HUES64 (cell line): Measurements from ENCODE around the gene IRF2.

ENCODE experiments used
- H3K27ac ChIP-seq: 2 replicates; pipeline ENCODE4 v1.7.0; 2013; ENCODE audit warnings: low read depth, low read length, inconsistent platforms
- H3K27me3 ChIP-seq: 2 replicates; pipeline ENCODE4 v1.6.1; 2013; ENCODE audit warnings: mild to moderate bottlenecking, low read length; ENCODE audit not compliant: insufficient read depth
- H3K36me3 ChIP-seq: 2 replicates; pipeline ENCODE4 v1.6.1; 2013; ENCODE audit warnings: mild to moderate bottlenecking, low read length; ENCODE audit not compliant: insufficient read depth
- H3K4me1 ChIP-seq: 2 replicates; pipeline ENCODE4 v1.6.1; 2013; ENCODE audit warnings: mild to moderate bottlenecking, low read length, moderate library complexity; ENCODE audit not compliant: insufficient read depth
- H3K4me3 ChIP-seq: 2 replicates; pipeline ENCODE4 v1.5.1; 2013; ENCODE audit warnings: mild to moderate bottlenecking, low read length, moderate library complexity
- H3K9ac ChIP-seq: 2 replicates; pipeline ENCODE4 v1.6.1; 2013; ENCODE audit warnings: mild to moderate bottlenecking, low read depth, low read length
- H3K9me3 ChIP-seq: 2 replicates; pipeline ENCODE4 v1.6.1; 2013; ENCODE audit warnings: low read depth, low read length; ENCODE audit not compliant: insufficient read depth
- WGBS: fragments of 150-250, 120-280 bp; methylation state at CpG from one replicate; pipeline ENCODE4 v1.1.7; 2013; ENCODE audit warnings: missing lambda C conversion rate; 5-methylcytosine and 5-hydroxymethylcytosine counted together

Gene IRF2

DNA sequence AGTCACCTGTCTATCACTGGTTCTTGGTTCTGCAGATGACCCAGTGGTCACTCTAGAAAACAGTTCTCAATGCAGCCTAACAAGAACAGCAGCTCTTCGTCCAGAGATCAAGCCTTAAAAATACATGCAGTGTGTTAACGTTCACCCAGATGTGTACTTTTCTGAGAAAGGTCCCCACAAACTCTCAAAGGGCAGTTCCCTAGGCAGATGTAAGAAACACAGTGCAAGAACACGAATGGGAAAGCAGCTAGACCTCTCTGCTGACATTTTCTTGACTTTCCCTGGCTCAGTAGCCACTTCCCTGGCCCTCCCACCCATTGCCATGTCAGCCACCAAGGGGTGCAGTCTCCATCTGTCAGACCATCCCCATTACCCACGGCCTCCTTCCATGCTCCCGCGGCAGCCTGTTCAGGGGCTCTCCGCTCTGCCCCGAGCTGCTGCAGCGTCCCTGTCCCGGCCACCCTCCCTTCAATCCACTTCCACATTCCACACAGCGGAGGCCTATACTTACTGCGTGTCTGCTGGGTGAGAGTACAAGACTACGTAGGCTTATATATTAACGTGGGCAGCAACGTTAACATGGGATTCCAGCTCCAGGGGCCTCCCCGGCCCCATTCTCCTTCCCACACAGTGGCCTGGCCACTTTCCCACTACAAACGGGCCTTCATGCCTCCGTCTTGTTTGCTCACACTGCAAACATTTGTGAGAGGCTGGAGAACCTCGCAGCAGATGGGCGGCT, 34.3 kb downstream of the IRF2 start:
- Histone ChIP-seq H3K9ac (no peak overlapping the region), H3K27me3 (no peaks in the 10 kb centered on the region), H3K27ac (no peak overlapping the region; the same call in 1 of the 2 replicates), H3K9me3 (no peaks in the 10 kb centered on the region), H3K36me3 (no peaks in the 10 kb centered on the region), H3K4me3 (no peak overlapping the region), H3K4me1 (peaks cover 29% of the 10 kb centered on the region)
- WGBS: 89% methylated on average over 20 of the region's 20 CpGs

GRCh38 chr4:184439386-184439785, 35.0 kb downstream of the IRF2 start:
- Histone ChIP-seq H3K9me3 (no peaks in the 10 kb centered on the region), H3K36me3 (no peaks in the 10 kb centered on the region), H3K4me1 (peaks cover 29% of the 10 kb centered on the region), H3K9ac (no peak overlapping the region), H3K4me3 (no peak overlapping the region), H3K27me3 (no peaks in the 10 kb centered on the region), H3K27ac (no peak overlapping the region)
- 94% methylated on average over 3 of the region's 4 CpGs for WGBS

DNA sequence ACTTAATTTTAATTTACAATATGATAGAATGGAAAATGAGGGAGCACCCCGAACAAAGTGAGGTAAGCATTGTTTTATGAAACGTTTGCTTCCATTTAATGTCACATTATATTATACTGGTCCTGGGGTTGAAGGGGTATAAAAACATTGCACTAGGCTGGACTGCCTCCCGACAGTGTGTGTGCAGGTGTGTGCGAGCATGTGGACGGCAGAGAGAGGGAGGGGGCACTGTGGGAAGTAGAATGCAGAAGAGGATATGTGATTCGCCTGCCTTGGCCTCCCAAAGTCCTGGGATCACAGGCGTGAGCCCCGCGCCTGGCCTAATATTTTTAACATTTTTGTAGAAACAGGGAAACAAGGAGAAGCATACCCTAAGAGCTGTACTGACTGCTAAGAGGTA, 36.0 kb downstream of the IRF2 start:
- Histone ChIP-seq H3K36me3 (no peaks in the 10 kb centered on the region), H3K9ac (no peak overlapping the region), H3K27ac (no peak overlapping the region), H3K9me3 (no peaks in the 10 kb centered on the region), H3K4me3 (no peak overlapping the region), H3K4me1 (peaks cover 29% of the 10 kb centered on the region), H3K27me3 (no peaks in the 10 kb centered on the region)
- WGBS: 85% methylated on average over 8 of the region's 9 CpGs

DNA sequence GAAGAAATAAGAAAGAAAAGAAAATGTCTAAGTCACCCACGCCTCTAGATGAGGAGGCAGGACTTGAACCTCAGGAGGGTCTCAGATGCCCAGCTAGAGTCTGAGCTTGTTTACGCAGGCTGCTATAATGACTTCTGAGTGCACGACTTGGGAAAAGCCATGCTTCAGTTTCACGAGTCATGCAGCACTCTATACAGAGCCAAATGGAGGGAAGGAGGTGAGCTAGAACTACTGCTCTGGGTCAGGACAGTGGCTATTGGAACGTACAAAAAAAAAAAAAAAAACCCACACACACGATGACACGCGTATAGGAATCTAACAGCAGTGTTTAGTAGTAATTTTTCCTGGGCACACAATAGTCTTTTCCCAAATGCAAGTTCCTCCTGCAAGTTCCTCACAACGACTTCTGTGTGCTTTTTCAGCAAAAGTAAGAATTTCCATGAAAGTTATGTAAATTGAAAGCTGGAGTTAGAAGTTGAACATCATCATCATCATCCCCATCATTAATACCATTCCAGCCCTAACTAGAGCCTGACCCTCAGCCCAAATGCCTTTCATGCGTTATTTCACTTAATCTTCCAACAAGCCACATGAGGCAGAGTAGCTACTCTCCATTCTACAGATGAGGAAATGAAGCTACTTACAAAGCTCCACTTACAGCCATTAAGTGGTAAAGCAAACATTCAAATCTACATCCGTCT, 36.6 kb downstream of the IRF2 start:
- Histone ChIP-seq H3K9ac (no peak overlapping the region), H3K27me3 (no peaks in the 10 kb centered on the region), H3K9me3 (no peaks in the 10 kb centered on the region), H3K4me3 (no peak overlapping the region), H3K27ac (no peak overlapping the region), H3K36me3 (no peaks in the 10 kb centered on the region), H3K4me1 (peaks cover 29% of the 10 kb centered on the region)
- 79% methylated on average over 9 of the region's 11 CpGs for WGBS

DNA sequence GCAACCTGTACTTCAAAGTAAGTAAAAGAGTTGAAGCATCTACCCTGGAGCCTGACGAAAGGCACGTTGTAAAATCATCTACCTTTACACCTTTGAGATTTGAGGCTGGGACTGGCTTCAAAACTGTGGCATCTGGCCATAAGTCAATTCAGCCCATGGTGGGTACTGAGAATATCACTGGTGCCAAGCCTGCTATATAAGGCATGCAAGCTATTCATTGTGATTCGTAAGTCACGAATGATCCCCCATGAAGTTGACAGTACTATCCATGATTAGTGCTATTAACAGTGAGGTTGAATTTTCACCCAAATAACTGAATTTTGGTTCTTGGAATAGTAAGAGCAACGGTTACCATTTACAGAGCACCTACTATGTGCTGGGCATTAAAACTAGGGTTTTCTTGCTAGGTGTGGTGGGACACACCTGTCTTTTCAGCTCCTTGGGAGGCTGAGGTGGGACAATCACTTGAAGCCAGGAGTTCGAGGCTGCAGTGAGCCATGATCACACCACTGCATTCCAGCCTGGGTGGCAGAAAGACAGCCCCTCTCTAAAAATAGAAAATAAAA, 39.8 kb downstream of the IRF2 start:
- Histone ChIP-seq H3K9me3 (no peaks in the 10 kb centered on the region), H3K27ac (no peak overlapping the region), H3K4me1 (peaks cover 13% of the 10 kb centered on the region), H3K36me3 (no peaks in the 10 kb centered on the region), H3K4me3 (no peak overlapping the region), H3K27me3 (no peaks in the 10 kb centered on the region), H3K9ac (no peak overlapping the region)
- 85% methylated on average over 6 of the region's 6 CpGs for WGBS

DNA sequence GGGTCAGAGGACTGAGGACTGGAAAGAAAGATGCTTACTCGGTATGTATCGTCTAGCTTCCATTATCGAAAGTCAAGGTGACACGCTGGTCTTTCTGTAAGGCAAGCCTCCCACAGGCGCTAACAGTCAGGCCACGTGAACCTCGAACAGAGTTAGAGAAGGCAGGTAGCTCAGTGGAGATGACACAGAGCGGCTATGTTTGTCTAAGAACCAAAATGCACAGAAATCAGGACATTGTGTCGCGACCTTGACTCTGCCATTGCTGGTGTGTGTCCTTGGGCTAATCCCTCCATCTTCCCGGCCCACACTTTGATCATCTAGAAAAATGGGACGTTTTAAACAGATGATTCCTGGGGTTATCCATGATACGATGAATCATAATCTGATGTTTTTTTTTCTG, 40.3 kb downstream of the IRF2 start:
- H3K4me3 ChIP-seq: no peak overlapping the region
- H3K4me1 ChIP-seq: peaks cover 17% of the 10 kb centered on the region
- H3K36me3 ChIP-seq: no peaks in the 10 kb centered on the region
- H3K9me3 ChIP-seq: no peaks in the 10 kb centered on the region
- no peak overlapping the region for H3K27ac ChIP-seq
- WGBS: 94% methylated on average over 13 of the region's 13 CpGs
- H3K9ac ChIP-seq: no peak overlapping the region
- H3K27me3 ChIP-seq: no peaks in the 10 kb centered on the region

DNA sequence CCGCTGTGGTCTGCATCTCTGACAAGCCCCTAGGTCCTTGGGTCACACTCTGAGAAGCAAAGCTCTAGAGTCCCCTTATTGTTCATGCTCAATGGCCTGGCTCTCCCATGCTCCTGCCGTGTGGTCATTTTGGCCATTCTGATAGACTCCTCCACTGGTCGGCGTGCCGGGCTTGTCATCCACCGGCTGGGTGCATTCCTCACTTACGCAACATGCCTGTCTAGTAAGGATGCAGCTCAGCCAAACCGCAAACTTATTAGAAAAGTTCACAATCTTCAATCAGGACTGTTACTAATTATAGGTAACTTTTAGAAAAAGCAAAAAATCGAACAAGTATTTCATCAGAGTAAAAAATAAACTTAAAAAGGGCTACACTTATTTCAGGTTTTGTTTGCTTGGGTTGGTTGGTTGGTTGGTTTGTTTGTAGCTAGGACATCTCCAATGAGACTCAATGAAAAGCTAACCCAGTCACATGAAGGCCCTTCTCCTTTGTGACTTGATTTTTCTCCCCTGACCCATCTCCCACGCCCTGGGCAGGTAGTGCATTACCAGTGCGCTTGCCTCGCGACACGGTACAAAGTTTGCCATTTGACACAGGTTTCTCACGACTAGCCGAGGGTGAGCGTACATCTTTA, 41.0 kb downstream of the IRF2 start:
- no peaks in the 10 kb centered on the region; the same call in 1 of the 2 replicates for H3K36me3 ChIP-seq
- peaks cover 17% of the 10 kb centered on the region for H3K4me1 ChIP-seq
- no peak overlapping the region for H3K9ac ChIP-seq
- 90% methylated on average over 16 of the region's 17 CpGs for WGBS
- H3K9me3 ChIP-seq: no peaks in the 10 kb centered on the region
- no peak overlapping the region for H3K4me3 ChIP-seq
- H3K27me3 ChIP-seq: no peaks in the 10 kb centered on the region
- H3K27ac ChIP-seq: no peak overlapping the region

GRCh38 chr4:184432127-184432922, 42.0 kb downstream of the IRF2 start:
- H3K9ac ChIP-seq: no peak overlapping the region
- peaks cover 2% of the 10 kb centered on the region; the same call in 1 of the 2 replicates for H3K36me3 ChIP-seq
- H3K27me3 ChIP-seq: no peaks in the 10 kb centered on the region
- no peak overlapping the region for H3K4me3 ChIP-seq
- H3K4me1 ChIP-seq: peaks cover 7% of the 10 kb centered on the region; the same call in 1 of the 2 replicates
- no peaks in the 10 kb centered on the region for H3K9me3 ChIP-seq
- 91% methylated on average over 16 of the region's 16 CpGs for WGBS
- no peak overlapping the region for H3K27ac ChIP-seq

- Histone ChIP-seq H3K36me3 (peaks cover 18% of the 10 kb centered on the region), H3K4me3 (no peak overlapping the region), H3K27ac (no peak overlapping the region), H3K4me1 (peaks cover 7% of the 10 kb centered on the region; the same call in 1 of the 2 replicates), H3K9ac (no peak overlapping the region), H3K27me3 (no peaks in the 10 kb centered on the region), H3K9me3 (no peaks in the 10 kb centered on the region)
- WGBS: 68% methylated on average over 6 of the region's 6 CpGs
Measured at GRCh38 chr4:184430163-184430562, 44.2 kb downstream of the IRF2 start.

DNA sequence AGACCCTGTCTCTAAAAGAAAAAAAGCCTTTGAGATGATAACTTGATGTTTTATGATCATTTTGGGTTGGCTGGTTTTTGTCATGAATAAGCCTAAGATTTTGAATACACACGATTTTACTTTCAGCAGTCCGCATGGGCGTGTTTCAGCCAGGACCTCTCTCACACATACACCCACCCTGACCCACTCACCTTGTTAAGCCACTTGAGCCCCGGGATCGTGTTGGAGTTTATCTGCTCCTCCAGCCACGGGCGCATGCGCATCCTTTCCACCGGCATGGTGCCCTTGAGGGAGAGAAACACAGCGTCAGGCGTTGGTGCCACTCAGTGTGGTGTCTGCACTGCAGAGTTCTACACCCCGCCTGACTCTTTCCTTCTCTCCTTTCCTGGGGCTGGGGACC, 45.6 kb downstream of the IRF2 start:
- H3K27me3 ChIP-seq: no peaks in the 10 kb centered on the region
- no peak overlapping the region for H3K9ac ChIP-seq
- WGBS: 95% methylated on average over 12 of the region's 12 CpGs
- H3K4me3 ChIP-seq: no peak overlapping the region
- no peak overlapping the region for H3K27ac ChIP-seq
- peaks cover 24% of the 10 kb centered on the region for H3K36me3 ChIP-seq
- H3K4me1 ChIP-seq: peaks cover 7% of the 10 kb centered on the region; the same call in 1 of the 2 replicates
- H3K9me3 ChIP-seq: no peaks in the 10 kb centered on the region
